HepG2 (cell line): ENCODE results near the gene PSIP1. TPM values are rescaled to one million over a fixed set of nuclear protein-coding genes. Genes with fewer than 3 reads are reported as not detected.

ENCODE experiments used
- ATAD3A ChIP-seq: sonication (generic); formaldehyde crosslinking; IDR thresholded peaks from 2 replicates; pipeline ENCODE4 v1.4.0; 2020; ENCODE audit warnings: missing genetic modification reagents
- FOXO4 ChIP-seq: sonication (generic); formaldehyde crosslinking; conservative IDR thresholded peaks from 2 replicates; pipeline ENCODE4 v1.8.1; 2023; ENCODE audit warnings: missing genetic modification reagents
- JARID2 ChIP-seq: sonication (generic); formaldehyde crosslinking; IDR thresholded peaks from 2 replicates; pipeline ENCODE4 v1.8.1; 2023; ENCODE audit warnings: missing genetic modification reagents, inconsistent platforms; ENCODE audit not compliant: insufficient replicate concordance
- MED8 ChIP-seq: sonication (generic); formaldehyde crosslinking; IDR thresholded peaks from 2 replicates; pipeline ENCODE4 v1.8.1; 2023; ENCODE audit warnings: mild to moderate bottlenecking, missing genetic modification reagents; ENCODE audit not compliant: insufficient replicate concordance
- NCOA5 ChIP-seq: sonication (generic); formaldehyde crosslinking; IDR thresholded peaks from 2 replicates; pipeline ENCODE4 v1.4.0; 2020; ENCODE audit warnings: missing genetic modification reagents
- RCOR2 ChIP-seq: IDR thresholded peaks from 2 replicates; pipeline ENCODE4 v1.6.1; 2016; ENCODE audit warnings: missing biosample characterization, missing genetic modification reagents
- REPIN1 ChIP-seq: sonication (generic); formaldehyde crosslinking; IDR thresholded peaks from 2 replicates; pipeline ENCODE4 v1.8.0; 2022; ENCODE audit warnings: missing genetic modification reagents, low read depth, mild to moderate bottlenecking, borderline replicate concordance
- THAP9 ChIP-seq: sonication (generic); formaldehyde crosslinking; IDR thresholded peaks from 2 replicates; pipeline ENCODE4; 2020; ENCODE audit warnings: missing genetic modification reagents, mild to moderate bottlenecking, borderline replicate concordance
- ZMAT5 ChIP-seq: sonication (generic); formaldehyde crosslinking; IDR thresholded peaks from 2 replicates; pipeline ENCODE4 v1.5.0; 2020; ENCODE audit warnings: mild to moderate bottlenecking, low read depth, missing genetic modification reagents, borderline replicate concordance
- ZNF33A ChIP-seq: sonication (generic); formaldehyde crosslinking; IDR thresholded peaks from 2 replicates; pipeline ENCODE4 v1.5.1; 2020; ENCODE audit warnings: missing genetic modification reagents, mild to moderate bottlenecking, moderate library complexity, borderline replicate concordance
- ZNF556 ChIP-seq: sonication (generic); formaldehyde crosslinking; IDR thresholded peaks from 2 replicates; pipeline ENCODE4 v1.4.0; 2020; ENCODE audit warnings: mild to moderate bottlenecking, missing genetic modification reagents, borderline replicate concordance
- ZNF646 ChIP-seq: sonication (generic); formaldehyde crosslinking; IDR thresholded peaks from 2 replicates; pipeline ENCODE4 v1.9.0; 2021; ENCODE audit warnings: mild to moderate bottlenecking, missing genetic modification reagents
- ZNF776 ChIP-seq: sonication (generic); formaldehyde crosslinking; IDR thresholded peaks from 2 replicates; pipeline ENCODE4 v1.4.0; 2020; ENCODE audit warnings: mild to moderate bottlenecking, missing genetic modification reagents
- ZNF777 ChIP-seq: sonication (generic); formaldehyde crosslinking; IDR thresholded peaks from 2 replicates; pipeline ENCODE4 v1.4.0; 2020; ENCODE audit warnings: missing genetic modification reagents
- ZSCAN31 ChIP-seq: sonication (generic); formaldehyde crosslinking; IDR thresholded peaks from 2 replicates; pipeline ENCODE4 v1.5.0; 2020; ENCODE audit warnings: low read depth, mild to moderate bottlenecking, missing genetic modification reagents
- polyA plus RNA-seq, 8 experiments: library from polyadenylated mRNA; depleted of rRNA in 3 of 8; stranded (reverse) in 7 of 8; unstranded in 1 of 8; fragments of >200 nt; fragmentation: Illumina TruSeq in 4 of 8; extraction: Trizol in 4 of 8; gene quantifications; 2 replicates each; pipeline versions ENCODE4 v1.2.1 to v1.2.3, GENCODE V29; 2011 to 2016; ENCODE audit warnings: low read depth in 4 of 8, missing spikeins in 1 of 8, mixed read lengths in 1 of 8; ENCODE audit not compliant: insufficient read depth in 1 of 8
- total RNA-seq, 5 experiments: library from RNA; depleted of rRNA; stranded (reverse); fragments of >200 nt; fragmentation: Illumina TruSeq; extraction: Trizol; gene quantifications; 2 replicates each; pipeline ENCODE4 v1.2.3, GENCODE V29; 2016; ENCODE audit warnings: low read depth in 1 of 5
- TF ChIP-seq, protein P1 (sequence below): sonication (generic); formaldehyde crosslinking; IDR thresholded peaks from 2 replicates; pipeline ENCODE4 v1.8.1; 2023; ENCODE audit warnings: mild to moderate bottlenecking, missing genetic modification reagents

The PSIP1 gene
- total and polyA plus RNA-seq, 2 of the 13 experiments (the other 11 are each of a cell fraction or from before 2014, with no cell fraction given), result 12.6 to 46.4 TPM

DNA sequence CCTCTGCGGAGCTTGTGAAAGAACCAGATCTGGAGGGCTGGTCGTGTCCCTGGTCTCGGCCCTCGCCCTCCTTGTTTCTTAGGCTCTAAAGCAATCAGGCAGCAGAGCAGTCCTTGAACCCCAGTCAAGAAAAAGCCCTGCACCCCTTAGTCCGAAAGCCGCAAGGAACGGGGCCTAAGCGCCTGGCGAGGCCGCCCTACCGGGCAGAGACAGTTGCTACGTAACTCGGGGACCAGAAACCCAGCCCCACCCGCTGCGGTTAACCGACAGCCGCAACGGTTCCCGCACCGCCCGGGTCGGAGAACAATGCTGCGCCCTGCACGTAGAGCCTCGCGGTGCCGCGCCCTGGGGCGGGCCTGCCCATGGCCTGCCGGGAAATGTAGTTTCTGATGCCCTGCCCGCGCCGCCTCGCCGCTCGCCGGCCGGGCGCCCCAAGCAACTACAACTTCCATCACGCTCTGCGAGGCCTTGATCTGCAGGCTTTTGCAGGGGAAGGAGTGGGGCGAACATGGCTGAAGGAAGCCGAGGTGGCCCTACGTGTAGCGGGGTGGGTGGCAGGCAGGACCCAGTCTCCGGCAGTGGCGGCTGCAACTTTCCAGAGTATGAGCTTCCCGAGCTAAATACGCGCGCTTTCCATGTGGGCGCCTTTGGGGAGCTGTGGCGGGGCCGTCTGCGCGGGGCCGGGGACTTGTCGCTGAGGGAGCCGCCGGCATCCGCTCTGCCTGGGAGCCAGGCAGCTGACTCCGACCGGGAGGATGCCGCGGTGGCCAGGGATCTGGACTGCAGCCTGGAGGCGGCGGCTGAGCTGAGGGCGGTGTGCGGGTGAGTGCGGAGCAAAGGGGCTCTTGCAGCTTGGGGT lies 88.2 kb downstream of the PSIP1 start, which contains the start of gene SNAPC3 (continued):
- TF ChIP-seq MED8 (CRISPR knock-in tag), result peak; percentile 87
- TF ChIP-seq, protein P1, sequence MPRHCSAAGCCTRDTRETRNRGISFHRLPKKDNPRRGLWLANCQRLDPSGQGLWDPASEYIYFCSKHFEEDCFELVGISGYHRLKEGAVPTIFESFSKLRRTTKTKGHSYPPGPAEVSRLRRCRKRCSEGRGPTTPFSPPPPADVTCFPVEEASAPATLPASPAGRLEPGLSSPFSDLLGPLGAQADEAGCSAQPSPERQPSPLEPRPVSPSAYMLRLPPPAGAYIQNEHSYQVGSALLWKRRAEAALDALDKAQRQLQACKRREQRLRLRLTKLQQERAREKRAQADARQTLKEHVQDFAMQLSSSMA (CRISPR knock-in tag), result peak; percentile 81
- peak; percentile 71 for TF ChIP-seq ZNF777
- TF ChIP-seq JARID2, result no peak
- TF ChIP-seq ZSCAN31 (CRISPR knock-in tag), result peak; percentile 90
- peak; percentile 88 for TF ChIP-seq THAP9 (CRISPR knock-in tag)
- TF ChIP-seq REPIN1 (CRISPR knock-in tag), result peak; percentile 68
- no peak for TF ChIP-seq FOXO4 (CRISPR knock-in tag)
- 0 out of 2 replicates have a peak, but pooled peaks have one; percentile 46 for TF ChIP-seq ZNF776 (CRISPR knock-in tag)
- TF ChIP-seq RCOR2 (CRISPR knock-in tag), result peak; percentile 23; the same call in 1 of the 2 replicates
- no peak for TF ChIP-seq ZNF33A (CRISPR knock-in tag)
- no peak for TF ChIP-seq ATAD3A
- peak; percentile 73; the same call in 1 of the 2 replicates for TF ChIP-seq ZNF556 (CRISPR knock-in tag)
- TF ChIP-seq NCOA5 (CRISPR knock-in tag), result no peak
- no peak for TF ChIP-seq ZMAT5 (CRISPR knock-in tag)
- no peak for TF ChIP-seq ZNF646 (CRISPR knock-in tag)
